ENCODE results near the gene THUMPD1. TPM values are rescaled to one million over a fixed set of nuclear protein-coding genes. Genes with fewer than 3 reads are reported as not detected.

The THUMPD1 gene
- total RNA-seq, 1 experiment from 2014 or later = 36.0 TPM

DNA sequence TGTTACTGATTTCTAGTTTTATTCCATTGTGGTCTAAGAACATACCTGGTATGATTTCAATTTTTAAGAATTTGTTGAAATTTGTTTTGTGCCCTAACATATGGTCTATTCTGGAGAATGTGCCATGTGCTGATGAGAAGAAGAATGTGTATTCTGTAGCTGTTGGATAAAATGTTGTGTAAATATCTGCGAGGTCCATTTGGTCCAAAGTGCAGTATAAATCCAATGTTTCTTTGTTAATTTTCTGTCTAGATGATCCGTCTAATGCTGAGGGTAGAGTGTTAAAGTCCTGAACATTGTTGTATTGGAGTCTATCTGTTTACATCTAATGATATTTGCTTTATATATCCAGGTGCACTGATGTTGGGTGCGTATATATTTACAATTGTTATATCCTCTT, 32.1 kb upstream of the THUMPD1 start:
- no peak overlapping the region for H2AFZ ChIP-seq
- H3K4me1 ChIP-seq (replicated peaks; ENCODE audit: insufficient read depth) = no peaks in the 10 kb centered on the region
- no peak overlapping the region for H3K4me3 ChIP-seq
- no peak overlapping the region for H3K4me2 ChIP-seq
- ChIA-PET CTCF (no interaction called here), POLR2A (ENCODE audit: unreplicated experiment) (no interaction called here)
- TF ChIP-seq CTCF (conservative IDR thresholded peaks at IDR 0.05) (no peak), EZH2 (IDR thresholded peaks at IDR 0.05; ENCODE audit: low read depth) (no peak)
- no peak overlapping the region for H3K27ac ChIP-seq
- H3F3A ChIP-seq (ENCODE audit: insufficient read depth, low read depth) = no peaks in the 10 kb centered on the region
- H3K27me3 ChIP-seq (ENCODE audit: insufficient read depth, low read depth) = no peaks in the 10 kb centered on the region; the same call in 1 of the 2 replicates
- BruUV-seq (replicated peaks) = no TSS peak
- H4K20me1 ChIP-seq (ENCODE audit: insufficient read depth) = no peaks in the 10 kb centered on the region
- intact Hi-C loops (cut with micrococcal nuclease; ENCODE audit: unreplicated experiment) = no loop called here
- no peaks in the 10 kb centered on the region for H3K79me2 ChIP-seq (ENCODE audit: low read depth)
- H3K9me2 ChIP-seq (ENCODE audit: insufficient read depth) = no peaks in the 10 kb centered on the region
- no peaks in the 10 kb centered on the region for H3K36me3 ChIP-seq (ENCODE audit: low read depth)
- DNase-seq = no peak
- no peaks in the 10 kb centered on the region for H3K9me3 ChIP-seq (ENCODE audit: insufficient read depth, low read depth)

- TF ChIP-seq EZH2 (IDR thresholded peaks at IDR 0.05; ENCODE audit: low read depth) (no peak), CTCF (conservative IDR thresholded peaks at IDR 0.05) (no peak)
- DNase-seq = no peak
- Histone ChIP-seq H3K9me2 (ENCODE audit: insufficient read depth) (no peaks in the 10 kb centered on the region), H3K4me1 (replicated peaks; ENCODE audit: insufficient read depth) (peaks cover 4% of the 10 kb centered on the region; the same call in 1 of the 2 replicates), H3K4me2 (no peak overlapping the region), H3K4me3 (no peak overlapping the region), H3K36me3 (ENCODE audit: low read depth) (no peaks in the 10 kb centered on the region), H3K27me3 (ENCODE audit: insufficient read depth, low read depth) (no peaks in the 10 kb centered on the region), H2AFZ (no peak overlapping the region), H3K27ac (no peak overlapping the region), H3K79me2 (ENCODE audit: low read depth) (no peaks in the 10 kb centered on the region), H3F3A (ENCODE audit: insufficient read depth, low read depth) (no peaks in the 10 kb centered on the region), H4K20me1 (ENCODE audit: insufficient read depth) (no peaks in the 10 kb centered on the region), H3K9me3 (ENCODE audit: insufficient read depth, low read depth) (no peaks in the 10 kb centered on the region)
- intact Hi-C loops (cut with micrococcal nuclease; ENCODE audit: unreplicated experiment) = no loop called here
- no TSS peak for BruUV-seq (replicated peaks)
- ChIA-PET POLR2A (ENCODE audit: unreplicated experiment) (no interaction called here), CTCF (no interaction called here)
These were observed 27.2 kb upstream of the THUMPD1 start for GRCh38 chr16:20768818-20769217.

DNA sequence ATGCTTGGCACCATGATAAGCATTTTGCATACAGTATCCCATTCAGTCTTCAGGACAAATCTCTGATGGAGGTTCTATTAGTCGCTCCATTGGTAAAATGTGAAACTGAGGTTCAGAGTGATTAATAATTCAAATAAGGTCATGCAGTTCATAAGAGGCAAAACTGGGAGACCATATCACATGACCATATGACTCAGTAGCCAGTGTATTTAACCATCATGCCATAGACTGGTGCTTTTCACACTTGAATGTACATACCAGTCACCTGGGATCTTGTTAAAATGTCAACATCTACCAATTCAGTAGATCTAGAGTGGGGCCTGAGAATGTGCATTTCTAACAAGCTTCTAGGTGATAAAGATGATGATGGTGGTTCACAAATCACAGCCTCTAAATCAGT, 26.5 kb upstream of the THUMPD1 start:
- TF ChIP-seq EZH2 (IDR thresholded peaks at IDR 0.05; ENCODE audit: low read depth) (no peak), CTCF (conservative IDR thresholded peaks at IDR 0.05) (no peak)
- H3K9me2 ChIP-seq (ENCODE audit: insufficient read depth) = no peaks in the 10 kb centered on the region
- H3K27ac ChIP-seq = no peak overlapping the region
- peaks cover 4% of the 10 kb centered on the region; the same call in 1 of the 2 replicates for H3K4me1 ChIP-seq (replicated peaks; ENCODE audit: insufficient read depth)
- no peak for DNase-seq
- H3K36me3 ChIP-seq (ENCODE audit: low read depth) = no peaks in the 10 kb centered on the region
- H3K4me2 ChIP-seq = no peak overlapping the region
- no peaks in the 10 kb centered on the region for H4K20me1 ChIP-seq (ENCODE audit: insufficient read depth)
- H3F3A ChIP-seq (ENCODE audit: insufficient read depth, low read depth) = no peaks in the 10 kb centered on the region
- ChIA-PET POLR2A (ENCODE audit: unreplicated experiment) (interaction anchor here (0.6 kb wide), 1 partner anchor 10 kb away, joined by 4 read pairs; no protein-coding TSS in a partner anchor), CTCF (no interaction called here)
- no peaks in the 10 kb centered on the region for H3K79me2 ChIP-seq (ENCODE audit: low read depth)
- no TSS peak for BruUV-seq (replicated peaks)
- no peaks in the 10 kb centered on the region for H3K27me3 ChIP-seq (ENCODE audit: insufficient read depth, low read depth)
- no peak overlapping the region for H3K4me3 ChIP-seq
- peaks cover under 1% of the 10 kb centered on the region; the same call in 1 of the 2 replicates for H3K9me3 ChIP-seq (ENCODE audit: insufficient read depth, low read depth)
- intact Hi-C loops (cut with micrococcal nuclease; ENCODE audit: unreplicated experiment) = no loop called here
- no peak overlapping the region for H2AFZ ChIP-seq

Measured in PC-9 (cell line).